ENCODE measurements around the gene TXNDC17.
"Not testable (repeated sequence)": the region's sequence is repeated elsewhere in the genome, so short reads cannot be mapped to it uniquely, and the experiment has no call there.

TXNDC17 gene

GRCh38 chr17:6640536-6641246, at the start of gene TXNDC17, which contains the start of gene KIAA0753:
TSS of gene TXNDC17 (plus strand) at chr17:6641060. CDS start at chr17:6641083, 23 bp downstream.
TSS of gene KIAA0753 (minus strand) at chr17:6640711. CDS start at chr17:6635103, 5,608 bp downstream.
- peak; percentile 77 to 96 (median 91) for DNase-seq
- intact Hi-C loops (cut with DNase I), result no loop called here

GRCh38 chr17:6591599-6592158, 49.2 kb upstream of the TXNDC17 start:
- DNase-seq, result no peak
- intact Hi-C loops (cut with DNase I), result no loop called here

DNA sequence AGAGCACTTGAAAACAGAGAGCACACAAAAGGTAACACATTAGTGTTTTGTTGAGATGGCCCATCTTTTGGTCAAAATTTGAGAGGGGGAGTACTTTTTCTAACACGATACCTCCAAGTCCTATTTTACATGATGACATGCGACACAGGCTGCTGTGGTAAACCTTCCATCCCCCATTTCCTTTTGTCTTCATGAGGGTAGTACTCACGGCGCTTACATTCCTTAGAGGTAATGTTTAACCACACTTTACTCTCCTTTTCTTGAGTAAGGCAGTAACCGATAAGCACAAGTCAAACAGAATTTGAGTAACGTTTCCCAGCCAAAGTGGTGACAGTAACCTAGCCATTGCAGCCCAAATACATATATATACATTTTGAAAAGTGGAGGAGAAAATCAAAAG, 48.7 kb upstream of the TXNDC17 start:
- intact Hi-C loops (cut with DNase I), result no loop called here

DNA sequence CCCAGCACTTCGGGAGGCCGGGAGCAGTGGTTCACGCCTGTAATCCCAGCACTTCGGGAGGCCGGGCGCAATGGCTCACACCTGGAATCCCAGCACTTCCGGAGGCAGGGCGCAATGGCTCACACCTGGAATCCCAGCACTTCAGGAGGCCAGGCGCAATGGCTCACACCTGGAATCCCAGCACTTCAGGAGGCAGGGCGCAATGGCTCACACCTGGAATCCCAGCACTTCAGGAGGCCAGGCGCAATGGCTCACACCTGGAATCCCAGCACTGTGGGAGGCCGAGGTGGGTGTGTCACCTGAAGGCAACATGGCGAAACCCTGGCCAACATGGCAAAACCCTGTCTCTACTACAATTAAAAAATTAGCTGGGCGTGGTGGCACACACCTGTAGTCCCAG, 47.5 kb upstream of the TXNDC17 start:
- DNase-seq; intact Hi-C loops (cut with DNase I): not testable (repeated sequence)

More for the DNA sequence above, 48.7 kb upstream of the TXNDC17 start:
- no peak for DNase-seq

DNA sequence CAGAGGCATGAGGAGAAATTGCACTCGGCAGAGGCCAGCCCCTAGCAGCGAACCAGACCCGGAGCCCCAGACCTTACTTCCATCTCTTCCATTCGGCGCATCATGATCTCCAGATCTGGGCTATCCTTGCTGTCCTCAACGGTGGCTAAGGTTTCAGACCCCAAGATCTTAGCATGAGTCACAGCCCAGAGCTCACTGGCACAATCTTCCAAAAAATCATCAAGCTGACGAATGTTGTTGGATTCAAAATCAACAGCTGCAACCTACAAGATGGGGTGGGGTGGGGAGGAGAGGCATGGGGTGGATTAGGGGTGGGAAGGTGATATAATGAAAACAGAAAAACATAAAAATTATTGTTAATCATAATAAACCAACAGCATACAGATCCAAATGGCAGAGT, 44.8 kb upstream of the TXNDC17 start:
- DNase-seq, result no peak
- intact Hi-C loops (cut with DNase I), result no loop called here

- DNase-seq, result no peak
- intact Hi-C loops (cut with DNase I), result no loop called here
Measured at GRCh38 chr17:6596511-6596910, 44.3 kb upstream of the TXNDC17 start.

GRCh38 chr17:6596941-6597340, 43.9 kb upstream of the TXNDC17 start:
- intact Hi-C loops (cut with DNase I), result no loop called here

DNA sequence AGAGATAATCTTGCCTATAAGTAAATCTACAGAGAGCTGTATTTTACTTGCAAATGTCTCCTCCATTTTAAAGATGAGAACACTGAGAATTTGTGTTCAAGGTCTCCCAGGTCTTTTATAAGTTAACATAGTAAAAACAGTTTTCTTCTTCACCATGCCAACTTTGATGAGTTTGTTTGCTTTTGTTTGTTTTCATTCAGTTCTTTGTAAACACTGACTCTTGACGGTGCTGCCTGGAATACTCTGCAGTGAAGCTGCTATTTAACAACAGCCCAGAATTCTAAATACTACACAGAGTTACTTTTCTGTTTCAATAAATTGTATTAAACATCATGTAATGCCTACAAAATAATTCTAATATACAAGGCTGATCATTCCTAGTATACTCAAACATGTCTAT, 43.1 kb upstream of the TXNDC17 start:
- intact Hi-C loops (cut with DNase I), result no loop called here
- no peak for DNase-seq

More at GRCh38 chr17:6596941-6597340, 43.9 kb upstream of the TXNDC17 start:
- no peak for DNase-seq

- peak in 1 of 42 donors; percentile 46 for DNase-seq
- intact Hi-C loops (cut with DNase I), result no loop called here
Measured at GRCh38 chr17:6599364-6599763, 41.5 kb upstream of the TXNDC17 start.

- DNase-seq, result no peak
- intact Hi-C loops (cut with DNase I), result no loop called here
Measured at GRCh38 chr17:6602141-6602540, 38.7 kb upstream of the TXNDC17 start.

DNA sequence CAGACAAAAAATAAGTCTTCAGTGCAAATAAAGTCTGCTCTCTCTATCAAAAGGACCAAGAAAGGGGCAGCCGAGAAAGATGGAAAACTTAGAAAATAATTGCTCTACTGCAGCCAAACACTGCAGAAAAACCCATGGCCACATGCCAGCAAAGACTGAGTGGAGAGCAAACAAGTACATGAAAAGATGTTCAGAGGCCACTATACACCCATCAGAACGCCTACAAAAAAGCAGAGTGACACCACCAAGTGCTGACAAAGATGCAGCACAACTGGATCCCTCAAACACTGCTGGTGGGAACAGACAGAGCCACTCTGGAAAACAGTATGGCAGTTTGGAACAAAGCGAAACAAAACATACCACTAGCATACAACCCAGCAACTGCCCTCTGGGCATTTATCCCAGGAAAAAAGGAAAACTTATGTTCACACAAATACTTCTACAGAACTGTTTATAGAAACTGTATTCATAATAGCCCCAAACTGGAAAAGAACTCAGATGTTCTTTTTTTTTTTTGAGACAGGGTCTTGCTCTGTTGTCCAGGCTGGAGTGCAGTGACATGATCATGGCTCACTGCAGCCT, 37.0 kb upstream of the TXNDC17 start:
- DNase-seq, result peak in 7 of 42 donors; percentile 11 to 51 (median 18)
- intact Hi-C loops (cut with DNase I), result no loop called here

DNA sequence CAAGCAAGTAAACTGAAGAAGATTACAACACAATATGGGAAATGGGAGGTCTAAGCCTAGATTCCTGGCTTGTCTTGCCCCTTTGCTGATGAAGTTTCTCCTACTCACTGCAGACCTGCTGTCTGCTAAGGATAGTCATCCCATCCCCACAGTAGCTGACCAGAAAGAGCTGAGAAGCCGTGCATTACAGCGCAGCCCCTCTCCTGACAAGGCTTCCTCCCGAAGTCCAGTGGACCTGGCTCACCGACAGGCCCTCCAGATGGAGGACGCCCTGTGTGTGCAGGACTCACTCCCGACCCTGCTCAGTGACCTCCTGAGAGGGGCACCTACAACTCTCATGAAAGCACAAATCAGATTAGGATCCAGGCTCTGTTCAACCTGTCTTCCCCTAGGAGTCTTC, 35.7 kb upstream of the TXNDC17 start:
- intact Hi-C loops (cut with DNase I), result no loop called here
- DNase-seq, result no peak

DNA sequence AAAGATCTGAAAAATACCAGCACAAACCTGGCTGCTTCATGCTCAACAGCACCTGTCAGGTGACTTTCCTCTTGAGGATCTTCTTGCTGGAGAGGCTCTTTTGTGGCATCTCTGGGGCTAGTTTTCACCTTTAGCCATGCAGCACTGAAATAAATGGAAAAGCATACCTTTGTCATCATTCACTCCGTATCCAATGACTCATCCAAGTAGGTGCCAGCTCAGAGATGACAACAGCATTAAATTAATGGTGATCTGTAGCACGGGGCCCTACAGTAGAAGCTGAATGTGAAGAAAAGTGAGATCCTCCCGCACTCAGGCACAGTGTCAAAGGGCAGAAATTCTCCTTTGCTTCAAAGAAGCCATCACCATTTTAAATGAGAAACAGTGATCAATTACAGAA, 32.5 kb upstream of the TXNDC17 start:
- DNase-seq, result peak in 8 of 42 donors; percentile 12 to 54 (median 24)
- intact Hi-C loops (cut with DNase I), result no loop called here

GRCh38 chr17:6610011-6610410, 30.8 kb upstream of the TXNDC17 start:
- intact Hi-C loops (cut with DNase I), result no loop called here
- DNase-seq, result no peak

DNA sequence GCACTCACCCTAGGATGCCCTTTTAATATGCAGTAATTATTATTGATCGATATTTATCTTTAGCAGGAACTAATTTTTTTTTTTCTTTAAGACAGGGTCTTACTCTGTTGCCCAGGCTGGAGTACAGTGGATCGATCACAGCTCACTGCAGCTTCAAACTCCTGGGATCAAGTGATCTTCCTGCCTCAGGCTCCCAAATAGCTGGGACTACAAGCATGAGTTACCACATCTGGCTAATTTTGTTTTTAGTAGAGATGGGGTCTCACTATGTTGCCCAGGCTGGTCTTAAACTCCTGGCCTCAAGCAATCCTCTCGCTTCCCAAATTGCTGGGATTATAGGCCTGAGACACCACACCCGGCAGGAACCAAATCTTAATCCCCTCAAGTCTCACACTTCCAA, 29.6 kb upstream of the TXNDC17 start:
- DNase-seq, result no peak
- intact Hi-C loops (cut with DNase I), result no loop called here

DNA sequence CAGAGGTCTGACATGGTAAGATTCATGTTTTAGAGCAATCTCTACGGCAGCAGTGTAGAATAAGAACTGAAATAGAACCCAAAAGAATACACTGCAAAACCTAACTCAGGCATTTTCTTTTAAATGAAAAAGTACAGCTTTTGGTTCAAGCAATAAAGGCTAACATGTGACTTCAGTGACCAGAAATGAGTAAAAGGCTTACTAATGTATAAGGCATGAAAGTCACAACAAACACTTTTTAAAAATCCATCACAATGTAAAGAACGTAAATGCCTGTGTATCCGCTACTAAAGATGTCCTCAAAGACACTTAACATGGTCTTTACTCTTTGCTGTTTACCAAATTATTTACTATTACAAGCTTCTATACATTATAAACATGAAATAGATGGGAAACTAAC, 16.9 kb upstream of the TXNDC17 start:
- intact Hi-C loops (cut with DNase I), result no loop called here
- no peak for DNase-seq

DNA sequence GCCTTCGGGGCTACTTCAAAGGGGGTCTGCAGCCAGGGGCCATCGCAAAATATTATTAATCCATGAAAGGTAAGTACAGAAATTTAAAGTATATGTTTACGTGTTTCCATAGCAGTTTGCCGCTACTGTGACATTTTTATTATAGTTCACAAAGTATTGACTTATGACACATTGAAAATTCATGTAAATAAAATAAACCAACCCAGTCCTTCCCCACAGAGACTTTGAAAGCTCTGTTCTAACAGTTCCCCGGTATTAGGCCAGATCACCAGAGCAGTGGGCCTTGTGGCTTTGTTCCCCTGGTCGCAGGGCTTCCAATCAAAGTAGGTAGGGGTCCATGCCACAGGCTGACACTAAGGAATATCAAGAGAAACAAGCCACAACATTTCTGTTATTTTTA, 14.2 kb upstream of the TXNDC17 start:
- intact Hi-C loops (cut with DNase I), result no loop called here

DNA sequence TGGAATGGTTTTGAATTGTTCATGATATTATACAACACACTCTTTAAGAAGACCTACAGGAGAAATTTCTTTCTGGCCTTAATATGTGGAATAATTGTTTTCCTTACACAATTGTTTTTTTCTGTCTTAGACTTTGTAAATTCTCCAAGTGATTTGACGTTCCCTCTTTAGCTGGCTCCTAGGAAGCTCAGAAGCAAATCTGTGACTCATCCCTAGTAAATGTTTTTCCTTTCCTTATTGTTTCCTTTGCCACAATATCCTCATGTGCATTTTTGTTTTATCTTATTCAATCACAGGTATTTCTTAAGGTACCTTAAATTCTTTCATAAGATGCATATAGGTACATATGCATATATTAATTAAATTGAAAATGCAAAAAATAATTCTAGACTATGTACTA, 13.8 kb upstream of the TXNDC17 start:
- DNase-seq, result no peak
- intact Hi-C loops (cut with DNase I), result no loop called here

More for the DNA sequence above, 14.2 kb upstream of the TXNDC17 start:
- no peak for DNase-seq

DNA sequence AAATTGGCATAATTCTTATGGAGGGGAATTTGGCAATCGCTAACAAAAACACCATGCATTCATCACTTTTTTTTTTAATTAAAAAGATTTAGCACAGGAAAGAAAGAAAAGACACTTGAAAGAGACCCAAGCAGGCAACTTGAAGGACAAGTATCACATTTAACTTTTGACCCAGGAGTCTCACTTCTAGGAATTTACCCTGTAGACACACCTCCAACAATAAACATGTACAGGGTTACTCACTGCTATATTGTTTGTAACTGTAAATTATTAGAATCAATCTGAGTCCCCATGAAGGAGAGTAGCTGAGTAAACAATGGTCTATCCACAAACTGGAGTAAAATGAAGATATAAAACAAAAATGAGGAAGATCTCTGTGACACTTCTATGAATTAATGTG, 10.5 kb upstream of the TXNDC17 start:
- DNase-seq, result no peak
- intact Hi-C loops (cut with DNase I), result no loop called here

GRCh38 chr17:6632530-6632929, 8.3 kb upstream of the TXNDC17 start:
- intact Hi-C loops (cut with DNase I), result no loop called here
- DNase-seq, result no peak

DNA sequence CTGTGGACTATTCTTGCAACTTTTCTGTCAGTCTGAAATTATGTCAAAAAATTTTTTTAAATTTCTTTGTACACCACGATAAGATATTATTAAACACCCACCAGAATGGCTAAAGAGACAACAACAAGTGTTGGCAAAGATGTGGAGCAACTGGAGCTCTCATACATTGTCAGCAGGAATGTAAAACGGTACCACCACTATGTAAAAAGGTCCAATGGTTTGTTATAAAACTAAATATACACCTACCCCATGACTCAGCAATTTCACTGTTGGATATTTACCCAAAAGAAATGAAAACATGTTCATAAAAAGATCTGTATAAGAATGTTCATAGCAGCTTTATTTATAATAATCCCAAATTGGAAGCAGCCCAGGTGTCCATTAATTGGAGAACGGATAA, 7.6 kb upstream of the TXNDC17 start:
- intact Hi-C loops (cut with DNase I), result no loop called here
- DNase-seq, result no peak

Data from head of caudate nucleus (tissue), 42 donors.